ENCODE data around the gene TEAD2. TPM values are rescaled to one million over a fixed set of nuclear protein-coding genes. Genes with fewer than 3 reads are reported as not detected.

The TEAD2 gene
- total RNA-seq, 1 experiment from 2014 or later = 56.2 TPM

- POLR2A ChIA-PET (ENCODE audit: unreplicated experiment) = no interaction called here
- ATAC-seq = no peak
Observed at GRCh38 chr19:49390929-49391359, 28.7 kb upstream of the TEAD2 start.

GRCh38 chr19:49390131-49390928 lies 28.1 kb upstream of the TEAD2 start:
- BruUV-seq (replicated peaks) = no TSS peak
- ATAC-seq = no peak

More at GRCh38 chr19:49390929-49391359, 28.7 kb upstream of the TEAD2 start:
- Histone ChIP-seq H3K4me3 (ENCODE audit: low read length) (no peak overlapping the region), H3K4me2 (ENCODE audit: low read length) (no peak overlapping the region), H3K27ac (ENCODE audit: low read length) (no peak overlapping the region), H3K9me3 (ENCODE audit: low read length) (no peaks in the 10 kb centered on the region), H3K79me2 (ENCODE audit: low read length) (no peaks in the 10 kb centered on the region), H3K9ac (ENCODE audit: low read length) (no peak overlapping the region), H3K27me3 (ENCODE audit: low read length) (no peaks in the 10 kb centered on the region), H2AFZ (ENCODE audit: low read length) (no peak overlapping the region), H4K20me1 (ENCODE audit: low read length) (no peaks in the 10 kb centered on the region), H3K36me3 (ENCODE audit: low read depth, low read length) (no peaks in the 10 kb centered on the region), H3K4me1 (ENCODE audit: insufficient read depth, low read length) (0 out of 2 replicates have a peak, but pooled peaks cover 3% of the 10 kb centered on the region), H3K9me2 (replicated peaks; ENCODE audit: low read length) (no peaks in the 10 kb centered on the region), H3F3A (ENCODE audit: low read length, unreplicated experiment) (no peaks in the 10 kb centered on the region)
- CTCF ChIA-PET = interaction anchor here (0.5 to 1.4 kb wide), 6 partner anchors 13 to 144 kb away, joined by 3 to 6 read pairs (median 5); no protein-coding TSS in a partner anchor
- no TSS peak for BruUV-seq (replicated peaks)
- DNase-seq = no peak
- intact Hi-C loops (cut with micrococcal nuclease) = no loop called here
- TF ChIP-seq EZH2 (IDR thresholded peaks at IDR 0.05; ENCODE audit: low read length, unreplicated experiment) = no peak
- TF ChIP-seq CTCF (conservative IDR thresholded peaks at IDR 0.05; ENCODE audit: low read depth, low read length) = no peak
- TF ChIP-seq EZH2phosphoT487 (IDR thresholded peaks at IDR 0.05; ENCODE audit: borderline replicate concordance, low read length) = no peak

More at GRCh38 chr19:49390131-49390928, 28.1 kb upstream of the TEAD2 start:
- no peaks in the 10 kb centered on the region for H3K9me2 ChIP-seq (replicated peaks; ENCODE audit: low read length)
- H3K27me3 ChIP-seq (ENCODE audit: low read length) = no peaks in the 10 kb centered on the region
- H3K4me3 ChIP-seq (ENCODE audit: low read length) = no peak overlapping the region
- DNase-seq = no peak
- H3K4me1 ChIP-seq (ENCODE audit: insufficient read depth, low read length) = 0 out of 2 replicates have a peak, but pooled peaks cover 3% of the 10 kb centered on the region
- ChIA-PET POLR2A (ENCODE audit: unreplicated experiment) (no interaction called here), CTCF (interaction anchor here (1.3 kb wide), 1 partner anchor 52 kb away, joined by 6 read pairs; no protein-coding TSS in a partner anchor)
- H3K27ac ChIP-seq (ENCODE audit: low read length) = no peak overlapping the region
- H3K9me3 ChIP-seq (ENCODE audit: low read length) = no peaks in the 10 kb centered on the region
- intact Hi-C loops (cut with micrococcal nuclease) = no loop called here
- no peak overlapping the region for H2AFZ ChIP-seq (ENCODE audit: low read length)
- H3F3A ChIP-seq (ENCODE audit: low read length, unreplicated experiment) = no peaks in the 10 kb centered on the region
- TF ChIP-seq EZH2phosphoT487 (IDR thresholded peaks at IDR 0.05; ENCODE audit: borderline replicate concordance, low read length) (no peak), EZH2 (IDR thresholded peaks at IDR 0.05; ENCODE audit: low read length, unreplicated experiment) (no peak), CTCF (conservative IDR thresholded peaks at IDR 0.05; ENCODE audit: low read depth, low read length) (no peak)
- H4K20me1 ChIP-seq (ENCODE audit: low read length) = no peaks in the 10 kb centered on the region
- no peaks in the 10 kb centered on the region for H3K36me3 ChIP-seq (ENCODE audit: low read depth, low read length)
- H3K79me2 ChIP-seq (ENCODE audit: low read length) = no peaks in the 10 kb centered on the region
- no peak overlapping the region for H3K4me2 ChIP-seq (ENCODE audit: low read length)
- no peak overlapping the region for H3K9ac ChIP-seq (ENCODE audit: low read length)
